Hematopoietic multipotent progenitor cell (in vitro differentiated cells): ENCODE measurements around the gene PLA2G4E. TPM values are rescaled to one million over a fixed set of nuclear protein-coding genes. Genes with fewer than 3 reads are reported as not detected.

Experiments
- DNase-seq, 3 donors: peaks; one replicate each; pipeline ENCODE4 v3.0.0-alpha.2; 2011 to 2015; ENCODE audit warnings: low read depth in 2 of 3, low spot score in 2 of 3
- total RNA-seq: library from RNA; depleted of rRNA; stranded (reverse); fragments of >200 nt; gene quantifications from one replicate; pipeline ENCODE4 v1.2.3, GENCODE V29; 2012

Gene PLA2G4E
- total RNA-seq, 1 donor, result not detected

DNA sequence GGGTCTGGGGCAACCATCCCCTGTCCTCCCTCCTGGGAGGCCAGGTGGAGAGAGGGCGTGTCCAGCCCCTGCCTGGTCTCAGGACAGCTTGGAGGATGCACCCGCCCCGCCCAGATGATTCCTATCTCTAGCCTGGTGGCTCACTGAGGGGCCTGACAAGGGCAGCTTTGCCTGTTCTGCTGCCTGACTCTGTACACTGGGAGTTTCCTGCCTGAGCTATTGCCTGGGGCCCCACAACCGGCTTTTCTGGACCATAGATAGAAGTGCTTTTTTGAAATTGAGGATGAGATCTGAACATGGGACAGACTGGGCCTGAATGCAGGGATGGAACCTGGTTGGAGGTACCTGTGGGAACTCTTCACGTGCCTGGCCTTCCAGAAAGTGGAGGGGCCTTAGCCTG, 751 bp upstream of the PLA2G4E start:
- DNase-seq, result no peak

DNA sequence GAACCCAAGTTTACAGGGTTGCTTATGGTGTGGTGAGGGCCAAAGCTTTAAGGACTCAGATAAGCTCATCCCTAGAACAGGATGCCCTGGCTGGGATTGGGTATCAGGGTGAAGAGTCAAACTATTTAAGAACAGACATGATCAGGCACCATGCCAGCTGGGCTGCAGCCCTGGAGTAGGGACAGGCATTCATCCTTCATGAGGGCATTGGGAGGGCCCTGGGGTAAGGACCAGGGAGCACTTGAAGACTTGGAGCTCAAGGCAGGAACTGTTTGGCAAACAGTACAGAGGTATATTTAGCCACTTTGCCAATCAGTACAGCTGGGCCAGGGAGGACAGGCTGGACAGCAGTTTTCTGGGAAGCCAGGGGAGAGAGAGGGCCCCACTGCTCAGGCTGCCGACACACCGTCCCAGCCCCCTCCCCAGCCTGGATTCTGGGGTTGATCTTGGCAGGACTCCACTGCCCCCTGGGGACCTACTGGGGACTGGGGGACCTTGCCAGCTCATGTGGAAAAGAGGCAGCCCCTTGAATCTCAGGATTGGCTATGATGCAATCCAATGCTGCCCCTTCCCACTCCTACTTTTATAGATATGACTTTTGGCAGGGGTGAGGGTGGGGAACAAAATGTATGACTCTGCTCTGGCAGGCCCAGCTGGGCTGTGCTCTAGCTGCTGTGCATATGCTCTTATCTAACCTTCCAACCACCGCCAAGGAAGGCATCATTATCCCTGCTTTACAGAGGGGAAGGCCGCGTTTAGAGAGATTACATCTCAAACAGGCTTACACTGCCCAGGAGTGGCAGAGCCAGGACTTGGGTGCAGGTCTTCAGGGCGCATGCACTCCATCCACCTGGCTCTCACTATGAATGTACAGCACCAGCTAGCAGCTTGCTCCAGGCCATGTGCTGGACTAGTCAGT, 2.3 kb downstream of the PLA2G4E start:
- DNase-seq, result no peak

- no peak for DNase-seq
Measured at GRCh38 chr15:42016971-42017370, 3.9 kb downstream of the PLA2G4E start.

- DNase-seq, result no peak
Measured at GRCh38 chr15:42014406-42014805, 6.4 kb downstream of the PLA2G4E start.

DNA sequence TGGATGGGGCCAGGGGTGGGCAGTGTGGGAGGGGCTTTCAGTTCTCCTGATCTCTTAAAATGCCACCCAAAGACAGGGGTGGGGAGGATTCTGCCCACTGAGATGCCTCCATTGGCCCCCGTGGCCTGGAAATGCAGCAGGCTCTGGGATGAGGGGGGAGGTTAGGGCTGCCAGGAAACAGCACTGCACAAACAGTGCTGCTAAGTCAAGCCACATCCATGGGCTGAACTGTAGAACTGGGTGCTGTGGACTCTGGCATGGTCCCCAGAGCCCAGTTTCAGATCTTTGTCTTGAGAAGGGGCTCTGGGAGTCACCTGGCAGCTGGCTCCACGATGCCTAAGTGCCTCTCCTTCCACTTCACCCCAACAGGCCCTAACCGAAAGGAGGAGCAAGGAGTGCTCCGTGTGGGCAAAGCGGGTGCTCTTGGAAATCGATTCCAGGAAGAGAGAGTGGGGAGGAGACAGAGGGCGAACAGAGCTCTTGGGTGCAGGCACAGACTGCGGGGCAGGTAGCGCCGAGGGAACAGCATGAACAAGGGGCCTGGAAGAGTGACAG, 7.8 kb downstream of the PLA2G4E start:
- no peak for DNase-seq

GRCh38 chr15:42012241-42012640, 8.6 kb downstream of the PLA2G4E start:
- no peak for DNase-seq

DNA sequence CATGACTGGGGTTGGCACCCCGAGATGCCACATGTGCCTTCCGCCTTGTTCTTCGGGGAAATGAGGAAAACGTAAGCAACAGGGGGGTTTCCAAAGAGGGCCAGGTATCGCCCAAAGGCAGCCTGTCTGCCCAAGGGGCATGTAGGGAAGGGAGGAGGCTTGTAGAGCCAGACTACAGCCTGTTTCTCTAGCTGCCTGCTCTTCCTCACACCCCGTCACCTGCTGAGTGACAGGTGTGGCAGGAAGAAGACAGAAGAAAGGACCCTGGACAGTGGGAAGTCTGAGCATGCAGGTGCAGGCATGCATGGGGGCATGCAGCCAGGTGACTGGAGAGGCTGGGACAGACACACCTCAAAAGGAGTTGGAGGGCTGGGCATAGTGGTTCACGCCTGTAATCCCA, 9.8 kb downstream of the PLA2G4E start:
- DNase-seq, result no peak

- DNase-seq, result no peak
Measured at GRCh38 chr15:42010434-42010833, 10.4 kb downstream of the PLA2G4E start.

- DNase-seq, result no peak
Measured at GRCh38 chr15:42009474-42009873, 11.4 kb downstream of the PLA2G4E start.

DNA sequence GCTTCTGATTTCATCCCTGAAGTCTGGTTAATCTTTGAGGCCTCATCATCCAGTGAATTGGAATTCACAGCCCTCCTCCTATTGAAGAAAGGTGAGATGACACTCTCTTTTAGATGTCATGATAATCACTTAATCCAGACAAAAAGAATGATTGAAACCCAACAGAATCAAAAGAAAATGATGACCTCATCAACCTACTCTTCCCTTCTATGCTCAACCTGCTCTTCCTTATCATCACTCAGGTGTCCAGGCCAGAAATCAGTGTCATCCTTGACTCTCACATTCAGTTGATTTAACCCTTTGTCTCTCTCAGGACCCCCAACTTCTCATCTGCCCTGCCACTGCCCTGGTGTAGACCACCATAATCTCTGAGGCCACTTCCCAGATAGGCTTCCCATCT, 11.8 kb downstream of the PLA2G4E start:
- DNase-seq, result no peak

- no peak for DNase-seq
Measured at GRCh38 chr15:42007386-42007785, 13.5 kb downstream of the PLA2G4E start.

GRCh38 chr15:42002333-42002732, 18.5 kb downstream of the PLA2G4E start:
- DNase-seq, result no peak

DNA sequence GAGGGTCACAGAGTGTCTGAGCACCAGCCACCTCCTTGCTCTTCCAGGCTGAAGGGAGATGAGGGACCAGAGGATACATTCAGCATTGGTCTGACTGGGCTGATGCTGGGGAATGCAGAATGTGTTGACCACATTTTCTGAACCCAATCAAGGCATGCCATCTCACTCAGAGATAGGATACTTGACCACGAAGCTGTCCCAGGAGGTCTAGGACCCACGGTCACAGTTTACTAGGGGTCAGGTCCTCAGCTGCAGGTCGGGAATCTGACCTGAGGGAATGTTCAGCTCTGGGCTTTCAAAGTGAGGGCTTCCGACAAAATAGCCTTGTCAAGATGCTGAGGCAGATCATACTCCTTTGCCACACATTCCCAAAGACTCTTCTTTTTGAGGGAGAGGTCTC, 19.6 kb downstream of the PLA2G4E start:
- DNase-seq, result no peak

- no peak for DNase-seq
Measured at GRCh38 chr15:41999290-42000285, 21.3 kb downstream of the PLA2G4E start.

DNA sequence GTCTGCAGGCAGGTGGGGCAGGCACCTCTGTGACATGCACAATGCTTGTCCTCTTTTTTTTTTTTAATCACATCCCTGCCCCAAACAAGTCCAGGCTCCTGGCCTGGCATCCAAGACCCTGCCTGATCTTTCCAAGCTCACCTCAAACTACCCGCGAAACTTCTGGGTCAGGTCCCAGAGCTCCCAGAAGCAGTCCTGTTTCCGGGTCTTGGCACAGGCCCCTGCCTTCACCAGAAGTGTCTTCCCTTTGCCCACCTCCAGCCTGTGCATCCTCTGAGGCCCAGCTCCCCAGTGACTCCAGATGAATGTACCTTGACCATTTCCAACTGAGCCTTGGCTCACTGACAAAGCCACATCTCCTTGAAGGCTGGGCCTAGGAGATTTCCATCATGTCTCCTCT, 23.0 kb downstream of the PLA2G4E start:
- no peak for DNase-seq

GRCh38 chr15:41996921-41997592, 23.8 kb downstream of the PLA2G4E start:
- DNase-seq, result no peak

- DNase-seq, result no peak
Measured at GRCh38 chr15:41996376-41996775, 24.5 kb downstream of the PLA2G4E start.

- no peak for DNase-seq
Measured at GRCh38 chr15:41995476-41995855, 25.4 kb downstream of the PLA2G4E start.

GRCh38 chr15:41994772-41995475, 25.9 kb downstream of the PLA2G4E start:
- no peak for DNase-seq

GRCh38 chr15:41994171-41994650, 26.6 kb downstream of the PLA2G4E start:
- no peak for DNase-seq
